SHP77 (cell line): ENCODE measurements around the gene KRTAP5-5.

Experiments
- DNase-seq, 2 experiments: peaks; one replicate each; lab custom pipeline; 2025; lab: John Stamatoyannopoulos, UW

The KRTAP5-5 gene

GRCh38 chr11:1679881-1680280 is 50.3 kb downstream of the KRTAP5-5 start:
- DNase-seq, result no peak
